ENCODE data around the gene FAM50B.

The FAM50B gene

DNA sequence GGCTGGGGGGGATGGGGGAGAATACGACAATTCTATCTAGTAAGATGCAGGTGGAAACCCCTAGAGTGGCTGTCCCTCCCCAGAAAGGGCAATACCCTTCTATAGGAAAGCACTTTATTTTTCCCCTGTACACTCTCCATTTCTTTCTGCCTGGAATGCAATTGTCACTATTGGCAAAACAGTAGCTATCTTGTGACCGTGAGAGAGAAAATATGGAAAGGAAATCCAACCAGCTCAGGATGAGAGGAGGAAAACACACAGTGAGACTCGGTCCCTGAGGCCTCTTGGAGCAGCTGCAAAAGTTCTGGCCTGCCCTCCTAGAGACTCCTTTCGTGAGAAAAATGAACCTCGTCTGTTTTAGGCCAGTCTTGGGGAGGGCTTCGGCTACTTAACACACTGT lies 43.4 kb downstream of the FAM50B start:
- in situ Hi-C loops (cut with MboI; ENCODE audit: low sequenced_read_pairs), result no loop called here

DNA sequence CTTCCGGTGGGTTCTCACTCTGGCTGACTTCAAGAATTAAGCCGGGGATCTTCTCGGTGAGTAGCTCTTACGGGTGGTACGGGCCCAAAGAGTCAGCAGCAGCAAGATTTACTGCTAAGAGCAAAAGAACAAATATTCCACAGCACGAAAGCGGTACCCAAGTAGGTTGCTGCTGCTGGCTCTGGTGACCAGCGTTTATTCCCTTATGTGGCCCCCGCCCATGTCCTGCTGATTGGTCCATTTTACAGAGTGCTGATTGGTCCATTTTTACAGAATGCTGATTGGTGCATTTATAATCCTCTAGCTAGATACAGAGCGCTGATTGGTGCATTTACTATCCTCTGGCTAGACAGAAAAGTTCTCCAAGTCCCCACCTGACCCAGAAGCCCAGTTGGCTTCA lies 44.3 kb downstream of the FAM50B start:
- in situ Hi-C loops (cut with MboI; ENCODE audit: low sequenced_read_pairs), result no loop called here

DNA sequence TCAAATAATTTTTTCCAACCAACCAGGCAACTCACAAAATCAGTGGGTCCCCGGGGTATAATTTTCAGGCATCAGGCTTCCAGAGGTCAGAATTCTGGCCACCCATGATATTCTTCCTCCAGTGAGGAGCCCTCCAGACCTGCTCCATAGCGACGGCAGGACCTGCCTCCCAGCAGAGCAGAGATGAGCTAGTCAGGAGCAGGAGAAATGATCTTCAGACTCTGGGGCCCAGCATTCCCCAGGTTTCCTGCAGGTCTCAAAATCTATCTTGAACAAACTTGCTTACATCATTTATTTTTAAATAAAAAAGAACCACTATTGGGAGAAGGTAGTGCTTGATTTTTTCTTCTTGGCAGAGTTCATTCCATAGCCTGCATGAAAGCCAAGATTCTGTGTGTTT lies 44.7 kb downstream of the FAM50B start:
- in situ Hi-C loops (cut with MboI; ENCODE audit: low sequenced_read_pairs), result no loop called here

DNA sequence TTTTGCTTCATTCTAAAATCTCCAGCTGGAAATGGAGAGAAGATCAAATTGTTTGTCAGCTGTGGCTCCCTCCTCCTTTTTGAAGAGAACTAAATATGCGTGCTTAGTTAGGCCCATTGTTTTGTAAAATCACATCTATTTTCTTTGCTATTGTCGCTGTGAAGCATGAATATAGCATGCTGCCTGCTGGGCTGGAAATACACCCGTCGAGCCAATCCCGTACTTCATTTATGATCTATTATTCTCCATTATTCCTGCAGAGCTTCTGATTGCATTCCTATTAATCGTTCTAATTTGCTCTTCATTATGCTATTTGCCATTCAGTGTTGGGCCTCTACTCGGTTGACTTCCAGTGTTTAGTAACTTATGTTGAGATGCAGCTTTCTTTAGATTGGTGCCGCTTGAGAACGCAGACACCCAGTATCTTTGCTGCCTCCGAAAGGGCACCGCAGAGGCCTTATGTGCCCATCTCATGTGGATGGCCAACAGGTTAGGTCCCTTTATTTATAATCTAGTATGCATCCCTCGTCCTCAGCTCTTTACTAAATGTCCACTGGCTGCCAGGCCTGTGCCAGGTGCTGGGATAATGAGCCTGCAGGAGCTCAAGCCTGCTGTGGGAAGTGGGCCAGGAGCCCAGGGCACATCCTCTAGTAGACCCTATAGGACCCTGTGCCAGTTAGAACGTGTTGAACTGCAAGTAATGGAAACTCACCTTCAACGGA lies 45.6 kb downstream of the FAM50B start:
- in situ Hi-C loops (cut with MboI; ENCODE audit: low sequenced_read_pairs), result no loop called here

DNA sequence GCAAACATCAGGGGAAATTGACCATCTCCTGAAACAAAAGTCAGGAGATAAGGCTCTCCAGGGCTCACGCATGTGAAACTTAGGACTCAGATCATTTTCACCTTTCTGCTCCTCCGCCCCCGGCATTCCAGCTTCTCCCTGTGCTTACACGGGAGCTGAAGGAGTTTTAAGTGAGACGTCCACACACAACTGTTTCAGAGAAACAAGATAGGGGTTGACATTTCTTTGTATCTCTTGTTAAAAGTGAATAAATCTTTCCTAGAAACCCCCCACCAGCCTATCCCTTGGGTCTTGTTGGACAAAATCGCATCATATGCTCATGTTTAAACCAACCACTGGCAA lies 46.1 kb downstream of the FAM50B start:
- in situ Hi-C loops (cut with MboI; ENCODE audit: low sequenced_read_pairs), result no loop called here

DNA sequence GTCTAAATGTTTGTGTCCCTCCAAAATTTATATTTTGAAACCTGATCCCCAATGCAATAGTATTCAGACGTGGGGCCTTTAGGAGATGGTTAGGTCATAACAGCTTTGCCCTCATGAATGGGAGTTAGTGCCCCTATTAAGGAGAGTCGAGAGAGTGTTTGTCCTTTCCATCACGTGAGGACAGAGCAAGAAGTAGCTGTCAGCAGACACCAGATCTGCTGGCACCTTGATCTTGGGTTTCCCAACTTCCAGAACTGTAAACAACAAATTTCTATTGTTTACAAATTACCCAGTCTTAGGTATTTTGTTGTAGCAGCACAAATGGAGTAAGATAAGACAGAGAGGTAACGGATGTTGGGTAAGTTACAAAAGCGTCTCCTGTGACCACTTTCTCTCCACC lies 46.6 kb downstream of the FAM50B start:
- in situ Hi-C loops (cut with MboI; ENCODE audit: low sequenced_read_pairs), result no loop called here

DNA sequence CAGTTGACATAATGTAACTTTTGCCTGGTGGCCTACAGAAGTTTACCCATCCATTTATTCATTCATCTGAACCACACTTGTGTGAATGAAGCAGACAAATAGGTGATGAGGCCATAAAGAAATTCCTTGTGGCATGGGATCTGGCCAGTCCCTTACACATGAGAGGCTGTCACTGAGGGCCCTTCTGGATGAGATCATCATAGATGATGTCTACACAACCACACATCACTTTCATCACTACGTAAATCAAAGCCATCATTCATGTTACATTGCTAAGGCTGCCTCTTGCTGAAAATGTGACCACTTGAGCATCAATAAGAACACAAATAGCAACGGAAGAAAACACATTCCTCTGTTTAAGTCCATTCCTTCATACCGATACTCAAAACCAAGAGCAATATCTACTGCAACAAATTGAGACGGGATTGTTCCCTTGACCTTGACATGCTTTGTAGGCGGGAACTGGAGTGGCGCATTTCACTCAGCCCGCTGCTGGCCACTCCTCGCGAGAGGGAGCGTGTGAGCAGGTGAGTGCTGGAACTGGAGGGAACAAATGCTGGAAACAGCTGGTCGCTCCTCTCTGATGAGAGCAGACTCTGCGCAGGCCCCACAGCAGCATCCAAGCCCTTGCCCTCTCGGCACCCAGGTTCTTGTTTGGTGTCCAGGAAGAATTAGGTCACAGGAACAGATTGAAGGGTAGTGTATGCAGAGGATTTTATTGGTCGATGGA lies 49.3 kb downstream of the FAM50B start:
- in situ Hi-C loops (cut with MboI; ENCODE audit: low sequenced_read_pairs), result no loop called here

DNA sequence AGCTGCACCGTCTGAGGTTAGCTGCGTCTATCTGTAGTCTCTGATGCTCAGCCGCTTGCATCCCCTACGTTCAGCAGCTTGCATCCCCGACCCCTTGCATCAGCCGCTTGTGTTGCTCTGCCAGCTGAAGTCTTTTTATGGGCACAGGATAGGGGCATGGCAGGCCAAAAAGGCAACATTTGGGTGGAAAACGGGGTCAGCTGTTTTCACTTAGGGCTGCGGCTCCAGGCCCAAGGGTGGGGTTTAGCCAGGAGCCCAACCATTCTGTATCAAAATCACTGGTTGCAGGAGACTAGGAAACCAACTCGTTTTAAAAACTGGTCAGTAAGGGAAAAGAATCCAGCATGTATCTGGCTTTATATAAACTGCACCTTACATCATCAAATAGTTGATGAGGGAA lies 49.9 kb downstream of the FAM50B start:
- in situ Hi-C loops (cut with MboI; ENCODE audit: low sequenced_read_pairs), result no loop called here

DNA sequence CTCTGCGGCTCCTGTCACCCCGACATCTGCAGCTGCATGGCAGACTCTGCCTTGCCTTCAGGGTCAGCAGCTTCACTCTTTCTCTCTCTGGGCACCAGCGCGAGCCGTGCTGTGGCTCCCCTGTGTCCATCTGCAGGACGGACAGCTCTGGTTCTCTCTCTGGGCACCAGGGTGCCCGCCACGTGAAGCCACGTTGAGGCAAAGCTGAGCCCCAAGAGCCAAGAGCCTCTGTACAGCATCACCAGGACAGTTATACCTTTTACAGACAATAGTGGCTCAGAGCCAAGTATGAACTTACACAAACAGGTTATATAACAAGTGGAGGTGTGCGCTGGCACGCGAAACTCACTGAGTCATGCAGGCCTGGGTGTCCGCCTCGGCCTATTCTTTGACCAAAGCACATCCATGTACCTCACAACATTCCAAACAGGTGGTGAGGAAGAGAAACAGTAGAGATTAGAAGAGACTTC lies 50.8 kb downstream of the FAM50B start:
- in situ Hi-C loops (cut with MboI; ENCODE audit: low sequenced_read_pairs), result no loop called here
